Neural progenitor cell (in vitro differentiated cells): ENCODE data around the gene OR8H2. TPM values are rescaled to one million over a fixed set of nuclear protein-coding genes. Genes with fewer than 3 reads are reported as not detected.
A peak's percentile ranks its signal among the peaks of the same experiment; 100 is the strongest.
"Not testable (repeated sequence)": the region's sequence is repeated elsewhere in the genome, so short reads cannot be mapped to it uniquely, and the experiment has no call there.

ENCODE experiments used
- DNase-seq: peaks from one replicate; pipeline ENCODE4 v3.0.0-alpha.2; 2016; ENCODE audit warnings: low spot score
- H2AFZ ChIP-seq: fragments of 200-600 bp; sonication (generic); replicated peaks from 2 replicates; pipeline ENCODE4 v1.6.1; 2016; ENCODE audit warnings: antibody characterized with exemption
- H3F3A ChIP-seq: fragments of 200-600 bp; sonication (generic); 2 replicates; pipeline ENCODE4 v1.6.1; 2016; ENCODE audit warnings: antibody characterized with exemption, low read depth
- H3K27ac ChIP-seq: fragments of 200-600 bp; sonication (generic); 2 replicates; pipeline ENCODE4 v1.5.1; 2016; ENCODE audit warnings: mild to moderate bottlenecking
- H3K27me3 ChIP-seq: fragments of 200-600 bp; sonication (generic); 2 replicates; pipeline ENCODE4 v1.6.1; 2016; ENCODE audit warnings: mild to moderate bottlenecking, moderate library complexity
- H3K36me3 ChIP-seq: fragments of 200-600 bp; sonication (generic); 2 replicates; pipeline ENCODE4 v1.5.1; 2016
- H3K4me1 ChIP-seq: fragments of 200-600 bp; sonication (generic); 2 replicates; pipeline ENCODE4 v1.6.1; 2016; ENCODE audit warnings: mixed run types
- H3K4me2 ChIP-seq: fragments of 200-600 bp; sonication (generic); 2 replicates; pipeline ENCODE4 v1.6.1; 2016
- H3K4me3 ChIP-seq: fragments of 200-600 bp; sonication (generic); 2 replicates; pipeline ENCODE4 v1.5.1; 2016
- H3K79me2 ChIP-seq: fragments of 200-600 bp; sonication (generic); 2 replicates; pipeline ENCODE4 v1.6.1; 2016; ENCODE audit warnings: low read depth
- H3K9ac ChIP-seq: fragments of 200-600 bp; sonication (generic); 2 replicates; pipeline ENCODE4 v1.6.1; 2016
- H3K9me3 ChIP-seq: fragments of 200-600 bp; sonication (generic); 2 replicates; pipeline ENCODE4 v1.5.1; 2016; ENCODE audit warnings: low read depth
- H4K20me1 ChIP-seq: fragments of 200-600 bp; sonication (generic); 2 replicates; pipeline ENCODE4 v1.6.1; 2016; ENCODE audit warnings: low read depth
- H3K27ac Mint-ChIP-seq: 3 replicates; pipeline ENCODE4 v1.8.0; 2021; ENCODE audit warnings: mixed read lengths
- H3K27me3 Mint-ChIP-seq: 2 replicates; pipeline ENCODE4 v1.8.0; 2022; ENCODE audit warnings: low read depth, mild to moderate bottlenecking, inconsistent platforms, moderate library complexity, mixed read lengths; ENCODE audit not compliant: insufficient read depth
- H3K36me3 Mint-ChIP-seq: 3 replicates; pipeline ENCODE4 v1.8.0; 2021; ENCODE audit warnings: mixed read lengths
- H3K4me1 Mint-ChIP-seq: 3 replicates; pipeline ENCODE4 v1.8.0; 2021; ENCODE audit warnings: mixed read lengths
- H3K4me3 Mint-ChIP-seq: 3 replicates; pipeline ENCODE4 v1.8.0; 2021; ENCODE audit warnings: mild to moderate bottlenecking, moderate library complexity, mixed read lengths
- H3K9me3 Mint-ChIP-seq: 3 replicates; pipeline ENCODE4 v1.8.0; 2020; ENCODE audit warnings: mixed read lengths
- EZH2 ChIP-seq: fragments of 200-600 bp; sonication (generic); IDR thresholded peaks from 2 replicates; pipeline ENCODE4 v1.6.1; 2017; ENCODE audit warnings: antibody characterized with exemption, mild to moderate bottlenecking, moderate library complexity
- EZH2phosphoT487 ChIP-seq: fragments of 200-600 bp; sonication (generic); IDR thresholded peaks from 2 replicates; pipeline ENCODE4 v1.6.1; 2017; ENCODE audit warnings: antibody characterized with exemption
- total RNA-seq: library from RNA; depleted of rRNA; stranded (reverse); fragments of >200 nt; gene quantifications from 2 replicates; pipeline ENCODE4 v1.2.3, GENCODE V29; 2015; ENCODE audit warnings: low replicate concordance
- TF ChIP-seq, protein P1 (sequence below): fragments of 200-600 bp; sonication (generic); IDR thresholded peaks from 2 replicates; pipeline ENCODE4 v1.5.1; 2017; ENCODE audit warnings: antibody characterized with exemption, mild to moderate bottlenecking

The OR8H2 gene, protein sequence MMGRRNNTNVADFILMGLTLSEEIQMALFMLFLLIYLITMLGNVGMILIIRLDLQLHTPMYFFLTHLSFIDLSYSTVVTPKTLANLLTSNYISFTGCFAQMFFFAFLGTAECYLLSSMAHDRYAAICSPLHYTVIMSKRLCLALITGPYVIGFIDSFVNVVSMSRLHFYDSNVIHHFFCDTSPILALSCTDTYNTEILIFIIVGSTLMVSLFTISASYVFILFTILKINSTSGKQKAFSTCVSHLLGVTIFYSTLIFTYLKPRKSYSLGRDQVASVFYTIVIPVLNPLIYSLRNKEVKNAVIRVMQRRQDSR
- total RNA-seq: not detected in 2 replicates

DNA sequence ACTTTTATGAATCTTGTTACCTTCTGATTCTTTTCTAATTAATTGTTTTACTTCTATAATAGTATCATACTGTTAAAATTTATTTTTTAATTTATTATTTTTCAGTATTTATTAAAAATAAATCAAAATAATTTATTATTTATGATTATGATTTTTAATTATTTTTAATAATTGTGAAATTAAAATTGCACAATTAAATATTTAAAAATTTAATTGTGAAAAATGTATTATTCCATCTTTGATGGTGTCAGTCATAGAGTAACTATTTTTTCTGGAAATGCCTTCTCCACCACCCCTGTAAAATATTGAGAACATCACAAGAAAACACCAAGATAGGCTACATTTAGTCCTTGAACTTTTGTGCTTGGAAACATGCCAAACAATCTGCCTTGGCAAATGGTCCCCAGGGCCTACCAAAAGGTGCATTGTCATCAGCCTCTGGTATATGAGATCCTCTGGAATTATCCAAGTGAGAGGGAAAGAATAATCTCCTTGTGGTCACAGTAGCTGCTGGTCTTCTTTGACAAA is at the start of gene OR8H2:
Gene OR8H2 (plus strand): TSS at position 478 of the 528 bp plus-strand sequence. CDS start 1,356 bp downstream, outside the sequence.
- Mint-ChIP-seq H3K4me3 (no peak within 1 kb of the TSS), H3K9me3 (no peaks in the 10 kb centered on the region), H3K4me1 (no peaks in the 10 kb centered on the region), H3K27me3 (no peaks in the 10 kb centered on the region), H3K27ac (no peak within 1 kb of the TSS), H3K36me3 (no peaks in the 10 kb centered on the region)
- Histone ChIP-seq H4K20me1 (no peaks in the 10 kb centered on the region), H3K9me3 (no peaks in the 10 kb centered on the region), H3K27ac (no peak within 1 kb of the TSS), H3K9ac (no peak within 1 kb of the TSS), H3K36me3 (no peaks in the 10 kb centered on the region), H3K4me3 (no peak within 1 kb of the TSS), H2AFZ (no peak within 1 kb of the TSS), H3F3A (no peaks in the 10 kb centered on the region), H3K27me3 (no peaks in the 10 kb centered on the region), H3K4me2 (no peak within 1 kb of the TSS), H3K4me1 (no peaks in the 10 kb centered on the region), H3K79me2 (no peaks in the 10 kb centered on the region)
- DNase-seq: no peak
- TF ChIP-seq, protein P1, sequence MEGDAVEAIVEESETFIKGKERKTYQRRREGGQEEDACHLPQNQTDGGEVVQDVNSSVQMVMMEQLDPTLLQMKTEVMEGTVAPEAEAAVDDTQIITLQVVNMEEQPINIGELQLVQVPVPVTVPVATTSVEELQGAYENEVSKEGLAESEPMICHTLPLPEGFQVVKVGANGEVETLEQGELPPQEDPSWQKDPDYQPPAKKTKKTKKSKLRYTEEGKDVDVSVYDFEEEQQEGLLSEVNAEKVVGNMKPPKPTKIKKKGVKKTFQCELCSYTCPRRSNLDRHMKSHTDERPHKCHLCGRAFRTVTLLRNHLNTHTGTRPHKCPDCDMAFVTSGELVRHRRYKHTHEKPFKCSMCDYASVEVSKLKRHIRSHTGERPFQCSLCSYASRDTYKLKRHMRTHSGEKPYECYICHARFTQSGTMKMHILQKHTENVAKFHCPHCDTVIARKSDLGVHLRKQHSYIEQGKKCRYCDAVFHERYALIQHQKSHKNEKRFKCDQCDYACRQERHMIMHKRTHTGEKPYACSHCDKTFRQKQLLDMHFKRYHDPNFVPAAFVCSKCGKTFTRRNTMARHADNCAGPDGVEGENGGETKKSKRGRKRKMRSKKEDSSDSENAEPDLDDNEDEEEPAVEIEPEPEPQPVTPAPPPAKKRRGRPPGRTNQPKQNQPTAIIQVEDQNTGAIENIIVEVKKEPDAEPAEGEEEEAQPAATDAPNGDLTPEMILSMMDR: no peak
- TF ChIP-seq EZH2phosphoT487 (no peak), EZH2 (no peak)

DNA sequence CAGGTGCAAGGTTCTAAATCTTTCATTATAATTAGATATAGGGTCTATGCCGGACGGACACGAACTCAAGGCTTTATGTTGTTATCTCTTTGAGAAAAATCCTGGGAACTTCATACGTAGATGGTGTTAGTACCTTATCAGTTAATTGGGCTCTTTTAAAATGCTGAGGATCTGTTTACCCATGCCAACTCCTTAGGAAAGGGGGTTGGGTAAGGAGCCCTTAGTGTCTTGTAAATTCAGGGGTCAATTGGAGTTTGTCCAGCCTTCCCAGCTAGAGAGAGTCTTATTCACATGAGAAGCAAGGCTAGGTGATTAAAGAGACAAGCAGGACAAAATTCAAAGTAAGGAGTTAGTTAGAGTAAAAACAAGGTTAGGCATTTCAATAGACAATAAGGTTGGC is 47.1 kb upstream of the OR8H2 start:
- DNase-seq, H3K4me1 Mint-ChIP-seq, H3K9me3 ChIP-seq, H3K27me3 Mint-ChIP-seq, H3K27ac ChIP-seq, H3K4me3 ChIP-seq, H3K27me3 ChIP-seq, H4K20me1 ChIP-seq, H3K4me1 ChIP-seq, H3K4me3 Mint-ChIP-seq, H3K4me2 ChIP-seq, H3K9ac ChIP-seq, H3F3A ChIP-seq, H3K9me3 Mint-ChIP-seq, H2AFZ ChIP-seq, H3K36me3 Mint-ChIP-seq, H3K79me2 ChIP-seq, H3K36me3 ChIP-seq, H3K27ac Mint-ChIP-seq: not testable (repeated sequence)

DNA sequence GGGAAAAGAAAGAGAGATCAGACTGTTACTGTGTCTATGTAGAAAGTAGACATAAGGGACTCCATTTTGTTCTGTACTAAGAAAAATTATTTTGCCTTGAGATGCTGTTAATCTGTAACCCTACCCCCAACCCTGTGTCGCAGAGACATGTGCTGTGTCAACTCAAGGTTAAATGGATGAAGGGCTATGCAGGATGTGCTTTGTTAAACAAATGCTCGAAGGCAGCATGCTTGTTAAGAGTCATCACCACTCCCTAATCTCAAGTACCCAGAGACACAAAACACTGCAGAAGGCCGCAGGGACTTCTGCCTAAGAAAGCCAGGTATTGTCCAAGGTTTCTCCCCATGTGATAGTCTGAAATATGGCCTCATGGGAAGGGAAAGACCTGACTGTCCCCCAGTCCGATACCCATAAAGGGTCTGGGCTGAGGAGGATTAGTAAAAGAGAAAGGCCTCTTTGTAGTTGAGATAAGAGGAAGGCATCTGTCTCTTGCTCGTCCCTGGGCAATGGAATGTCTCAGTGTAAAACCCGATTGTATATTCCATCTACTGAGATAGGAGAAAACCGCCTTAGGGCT is 45.7 kb upstream of the OR8H2 start:
- not testable (repeated sequence) for H3K36me3 Mint-ChIP-seq, H3K27me3 ChIP-seq, H3K27ac ChIP-seq, H3K27me3 Mint-ChIP-seq, H3K9ac ChIP-seq, H3K9me3 ChIP-seq, H3K27ac Mint-ChIP-seq, H3K4me1 Mint-ChIP-seq, H3F3A ChIP-seq, H3K4me1 ChIP-seq, H4K20me1 ChIP-seq, H3K79me2 ChIP-seq, H3K4me3 Mint-ChIP-seq, H3K4me2 ChIP-seq, H3K36me3 ChIP-seq, H3K4me3 ChIP-seq, H3K9me3 Mint-ChIP-seq
- H2AFZ ChIP-seq: peak overlapping the region; percentile 71
- DNase-seq: peak; percentile 17

DNA sequence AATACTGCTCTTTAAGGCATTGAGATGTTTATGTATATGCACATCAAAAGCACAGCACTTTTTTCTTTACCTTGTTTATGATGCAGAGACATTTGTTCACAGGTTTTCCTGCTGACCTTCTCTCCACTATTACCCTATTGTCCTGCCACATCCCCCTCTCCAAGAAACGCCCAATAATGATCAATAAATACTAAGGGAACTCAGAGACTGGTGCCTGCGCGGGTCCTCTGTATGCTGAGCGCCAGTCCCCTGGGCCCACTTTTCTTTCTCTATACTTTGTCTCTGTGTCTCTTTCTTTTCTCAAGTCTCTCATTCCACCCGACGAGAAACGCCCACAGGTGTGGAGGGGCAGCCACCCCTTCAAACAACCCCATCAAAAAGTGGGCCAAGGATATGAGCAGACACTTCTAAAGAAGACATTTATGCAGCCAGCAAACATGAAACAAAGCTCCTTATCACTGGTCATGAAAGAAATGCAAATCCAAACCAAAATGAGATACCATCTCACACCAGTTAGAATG is 45.2 kb upstream of the OR8H2 start:
- H3K9ac ChIP-seq, H3K4me2 ChIP-seq, H3K36me3 ChIP-seq, H3K27ac Mint-ChIP-seq, H3K79me2 ChIP-seq, H3K27ac ChIP-seq, DNase-seq, H3K27me3 Mint-ChIP-seq, H3K4me1 Mint-ChIP-seq, H3K4me3 Mint-ChIP-seq, H4K20me1 ChIP-seq, H3K4me1 ChIP-seq, H3K27me3 ChIP-seq, H3K9me3 Mint-ChIP-seq, H3F3A ChIP-seq, H3K4me3 ChIP-seq, H3K36me3 Mint-ChIP-seq, H3K9me3 ChIP-seq: not testable (repeated sequence)
- peak overlapping the region; percentile 71 for H2AFZ ChIP-seq
